LNCaP clone FGC (cell line): ENCODE results near the gene IFFO2.

ENCODE experiments used
- DNase-seq: peaks from one replicate; pipeline ENCODE4 v3.0.0-alpha.2; 2011; ENCODE audit warnings: low read depth
- H3K4me3 ChIP-seq: 2 replicates; pipeline ENCODE4 v1.5.1; 2011; ENCODE audit warnings: mild to moderate bottlenecking, low read depth, low read length, control low read depth
- CTCF ChIP-seq: IDR thresholded peaks from 2 replicates; pipeline ENCODE4 v1.5.1; 2012; ENCODE audit warnings: mild to moderate bottlenecking; ENCODE audit not compliant: control insufficient read depth, insufficient read depth; ENCODE audit errors: extremely low read depth

IFFO2 gene

GRCh38 chr1:18908911-18909771, 47.3 kb downstream of the IFFO2 start:
- no peak overlapping the region for H3K4me3 ChIP-seq
- no peak for TF ChIP-seq CTCF

GRCh38 chr1:18907917-18908845, 48.3 kb downstream of the IFFO2 start:
- TF ChIP-seq CTCF: no peak
- H3K4me3 ChIP-seq: no peak overlapping the region
- DNase-seq: no peak

More at GRCh38 chr1:18908911-18909771, 47.3 kb downstream of the IFFO2 start:
- DNase-seq: no peak

DNA sequence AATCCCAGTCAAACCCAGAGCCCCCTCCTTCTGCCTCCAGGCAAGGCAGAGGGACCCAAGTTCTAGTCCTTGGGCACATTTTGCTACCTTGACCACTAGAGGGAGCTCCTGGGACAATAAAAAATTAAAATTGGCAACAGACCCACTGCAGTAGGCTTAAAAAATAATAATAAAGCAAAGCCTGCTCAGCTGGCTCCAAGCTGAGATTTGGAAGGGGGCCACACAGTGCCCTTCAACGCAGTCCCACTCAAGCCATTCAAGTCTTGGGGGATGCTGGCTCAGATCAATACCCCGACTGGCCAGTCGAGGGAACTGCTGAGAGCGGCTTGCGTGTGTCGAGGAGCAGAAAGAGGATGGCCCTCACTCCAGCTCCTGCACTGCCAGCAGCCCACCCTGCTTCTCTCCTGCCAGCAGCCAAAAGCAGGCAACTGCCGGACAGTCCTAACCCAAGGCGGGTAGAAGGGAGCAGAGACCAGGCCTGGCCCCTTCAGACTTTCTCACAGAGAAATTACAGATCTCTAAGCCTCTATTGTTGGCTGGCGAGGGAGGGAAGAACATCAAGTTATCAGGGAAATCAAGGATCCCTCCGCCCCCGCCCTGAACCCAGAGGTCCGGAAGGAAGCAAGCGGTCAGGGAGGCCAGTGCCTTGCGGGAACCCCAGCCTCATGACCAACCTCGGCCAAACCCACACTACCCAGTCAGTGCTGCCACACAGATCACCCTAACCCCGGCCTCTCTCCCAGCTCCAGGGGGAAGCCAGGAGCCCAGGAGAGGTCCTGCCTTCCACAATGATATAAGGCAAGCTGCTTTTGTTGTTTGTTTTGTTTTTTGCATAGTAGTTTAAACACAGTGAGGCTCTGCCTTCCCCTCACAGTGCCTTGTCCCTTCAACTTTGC, 49.2 kb downstream of the IFFO2 start:
- no peak for DNase-seq

DNA sequence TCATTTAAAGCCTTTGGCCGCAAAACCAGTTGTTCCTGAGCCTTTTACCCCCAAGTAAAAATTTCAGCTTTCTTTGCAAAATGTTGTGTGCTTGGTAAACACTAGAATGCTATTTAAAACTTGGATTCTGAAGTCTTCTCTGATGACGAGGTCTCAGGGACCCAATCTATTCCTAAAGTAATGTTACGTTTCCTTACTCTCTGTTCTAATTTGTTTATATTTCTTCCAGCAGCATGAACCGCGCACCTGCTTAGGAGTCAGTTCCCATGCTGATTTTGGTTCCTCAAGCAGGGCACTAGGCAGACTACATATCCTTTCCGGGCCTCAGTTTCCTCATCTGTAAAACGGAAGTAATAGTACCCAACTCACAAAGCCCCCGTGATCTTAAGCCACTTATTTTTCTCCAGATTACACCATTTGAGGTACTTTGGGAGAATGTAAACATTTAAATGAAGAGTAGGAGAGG, 53.2 kb downstream of the IFFO2 start:
- no peak for TF ChIP-seq CTCF
- peak; percentile 59 for DNase-seq
- peak overlapping the region; percentile 71 for H3K4me3 ChIP-seq

More for the DNA sequence above, 49.2 kb downstream of the IFFO2 start:
- H3K4me3 ChIP-seq: no peak overlapping the region
- peak; percentile 45; the same call in 1 of the 2 replicates for TF ChIP-seq CTCF

- peak; percentile 93 for DNase-seq
- peak within 1 kb of the TSS; percentile 71 for H3K4me3 ChIP-seq
These were observed 53.8 kb downstream of the IFFO2 start, which contains the start of gene ALDH4A1 for GRCh38 chr1:18902523-18903290. Gene ALDH4A1 (minus strand): TSS chr1:18902555. CDS start chr1:18902523, 32 bp downstream.

More at GRCh38 chr1:18902523-18903290, 53.8 kb downstream of the IFFO2 start, which contains the start of gene ALDH4A1:
- no peak for TF ChIP-seq CTCF
